HG03060 (cell line): ENCODE data around the gene XXYLT1.
"Not testable (repeated sequence)": the region's sequence is repeated elsewhere in the genome, so short reads cannot be mapped to it uniquely, and the experiment has no call there.

Experiments
- ATAC-seq: cut with Tn5 transposase; IDR thresholded peaks from one replicate; pipeline ENCODE4 v1.9.1; 2021; ENCODE audit warnings: low read depth, moderate number of reproducible peaks; ENCODE audit not compliant: unreplicated experiment

XXYLT1 gene

GRCh38 chr3:195038161-195038560 is 232.8 kb downstream of the XXYLT1 start:
- ATAC-seq = no peak

DNA sequence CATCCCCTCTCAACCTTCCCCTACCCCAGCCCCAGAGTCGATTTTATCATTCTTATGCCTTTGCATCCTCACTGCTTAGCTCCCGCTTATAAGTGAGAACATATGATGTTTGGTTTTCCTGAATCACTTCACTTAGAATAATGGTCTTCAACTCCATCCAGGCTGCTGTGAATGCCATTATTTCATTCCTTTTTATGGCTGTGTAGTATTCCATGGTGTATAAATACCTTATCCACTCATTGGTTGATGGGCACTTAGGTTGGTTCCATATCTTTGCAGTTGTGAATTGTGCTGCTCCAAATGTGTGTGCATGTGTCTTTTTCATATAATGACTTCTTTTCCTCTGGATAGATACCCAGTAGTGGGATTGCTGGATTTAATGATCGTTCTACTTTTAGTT is 233.4 kb downstream of the XXYLT1 start:
- not testable (repeated sequence) for ATAC-seq

- ATAC-seq = no peak
Measured at GRCh38 chr3:195036974-195037373, 234.0 kb downstream of the XXYLT1 start.

GRCh38 chr3:195036574-195036973 is 234.4 kb downstream of the XXYLT1 start:
- no peak for ATAC-seq

DNA sequence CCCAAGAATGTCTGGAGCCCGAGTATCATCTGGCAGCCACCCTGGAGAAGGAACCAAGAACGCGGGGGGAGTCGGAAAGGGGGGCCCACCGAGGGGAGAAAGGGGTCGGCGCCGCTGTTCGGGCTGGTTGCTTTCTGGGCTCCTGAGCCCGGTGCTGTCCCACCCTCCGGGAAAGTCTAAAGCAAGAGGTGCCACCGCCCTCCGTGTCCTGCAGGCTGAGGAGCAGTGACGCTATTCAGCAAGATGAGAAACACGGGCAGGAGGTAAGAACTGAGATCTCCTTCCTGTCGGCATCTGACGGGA is 234.8 kb downstream of the XXYLT1 start:
- no peak for ATAC-seq

DNA sequence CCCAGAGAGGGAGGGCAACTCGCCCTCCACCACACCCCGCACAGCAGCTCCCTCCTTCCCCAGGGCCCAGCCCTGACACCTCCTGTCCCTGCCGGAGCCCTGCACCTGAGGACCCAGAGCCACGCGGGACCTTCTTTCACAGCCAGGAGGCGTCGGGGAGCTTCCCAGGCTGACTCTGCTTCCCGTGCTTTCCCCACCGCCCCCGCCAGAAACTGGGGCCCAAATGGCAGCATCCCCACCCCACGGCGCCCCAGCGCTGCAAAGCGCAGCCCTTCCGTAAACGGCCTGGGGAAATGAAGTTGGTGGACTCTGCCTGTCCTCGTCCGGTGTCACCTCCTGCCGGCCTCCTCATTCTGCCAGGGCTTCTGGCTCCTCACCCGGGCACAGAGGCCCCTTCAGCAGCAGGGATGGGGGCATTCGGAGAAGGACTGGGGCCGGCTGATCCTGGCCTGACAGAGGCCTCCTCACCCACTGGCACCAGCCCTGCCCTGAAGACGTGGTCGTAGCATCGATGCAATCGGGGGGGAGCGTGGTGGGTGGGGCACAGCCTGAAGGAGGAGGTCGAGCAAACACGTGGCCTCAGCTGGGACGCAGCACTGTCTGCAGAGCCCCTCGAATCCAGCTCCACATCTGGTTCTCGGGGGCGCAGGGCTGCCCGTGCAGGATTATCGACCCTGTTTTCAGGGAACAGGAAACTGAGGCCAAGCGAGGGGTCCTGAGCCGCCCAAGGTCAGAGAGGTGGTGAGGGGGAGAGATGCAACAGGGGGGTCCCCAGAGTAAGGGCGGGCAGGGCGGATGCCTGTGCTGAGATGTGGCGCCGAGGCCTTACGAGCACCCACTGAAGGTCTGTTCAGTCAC is 235.4 kb downstream of the XXYLT1 start:
- no peak for ATAC-seq

GRCh38 chr3:195034541-195034940 is 236.4 kb downstream of the XXYLT1 start:
- ATAC-seq = no peak

GRCh38 chr3:195034101-195034500 is 236.9 kb downstream of the XXYLT1 start:
- ATAC-seq = no peak

DNA sequence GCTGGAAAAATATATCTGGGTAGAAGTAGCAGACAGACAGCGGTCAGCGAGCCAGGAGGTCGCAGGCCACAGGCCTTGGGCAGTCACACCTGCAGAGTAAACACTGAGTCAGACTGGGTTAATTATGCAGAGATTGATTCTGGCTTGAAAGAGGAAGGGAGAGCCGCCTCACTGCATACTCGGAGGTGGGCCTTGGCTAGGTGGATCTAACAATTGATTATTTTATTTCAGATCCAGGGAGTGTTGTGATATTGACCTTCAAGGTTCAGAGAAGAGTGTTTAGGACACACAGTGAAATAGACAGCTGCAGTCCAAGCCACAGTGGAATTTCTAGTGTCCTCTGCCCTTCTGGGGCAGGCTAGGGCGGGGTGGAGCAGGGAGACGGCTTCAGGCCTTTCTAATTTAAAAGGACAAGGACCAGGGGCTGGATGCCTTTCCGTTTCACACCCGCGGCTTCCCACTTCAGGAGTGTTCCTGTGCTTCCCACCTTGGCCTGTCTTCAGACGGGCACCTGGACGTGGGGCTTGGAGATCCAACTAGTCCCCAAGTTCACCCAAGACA is 237.3 kb downstream of the XXYLT1 start:
- no peak for ATAC-seq

DNA sequence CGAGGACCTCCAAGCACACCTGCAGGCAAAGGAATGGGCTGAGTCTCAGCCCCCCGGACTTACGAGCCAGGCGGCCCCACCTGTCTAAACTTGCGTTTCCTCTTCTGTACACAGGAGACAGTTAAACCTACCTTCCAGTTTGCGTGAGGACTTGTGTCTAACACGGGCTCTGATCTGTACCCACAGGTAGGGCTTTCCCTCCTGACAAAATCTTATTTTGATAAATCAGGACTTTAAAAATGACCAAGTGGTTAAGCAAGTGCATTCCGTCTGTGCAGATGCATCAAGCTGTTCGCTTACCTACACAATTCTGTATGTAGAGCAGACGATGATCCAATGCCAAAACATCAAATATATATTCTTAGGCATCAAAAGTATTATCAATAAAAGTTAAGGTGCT is 238.0 kb downstream of the XXYLT1 start:
- ATAC-seq = no peak

GRCh38 chr3:195032106-195032759 is 238.7 kb downstream of the XXYLT1 start:
- ATAC-seq = no peak

GRCh38 chr3:195031574-195032003 is 239.4 kb downstream of the XXYLT1 start:
- ATAC-seq = no peak

DNA sequence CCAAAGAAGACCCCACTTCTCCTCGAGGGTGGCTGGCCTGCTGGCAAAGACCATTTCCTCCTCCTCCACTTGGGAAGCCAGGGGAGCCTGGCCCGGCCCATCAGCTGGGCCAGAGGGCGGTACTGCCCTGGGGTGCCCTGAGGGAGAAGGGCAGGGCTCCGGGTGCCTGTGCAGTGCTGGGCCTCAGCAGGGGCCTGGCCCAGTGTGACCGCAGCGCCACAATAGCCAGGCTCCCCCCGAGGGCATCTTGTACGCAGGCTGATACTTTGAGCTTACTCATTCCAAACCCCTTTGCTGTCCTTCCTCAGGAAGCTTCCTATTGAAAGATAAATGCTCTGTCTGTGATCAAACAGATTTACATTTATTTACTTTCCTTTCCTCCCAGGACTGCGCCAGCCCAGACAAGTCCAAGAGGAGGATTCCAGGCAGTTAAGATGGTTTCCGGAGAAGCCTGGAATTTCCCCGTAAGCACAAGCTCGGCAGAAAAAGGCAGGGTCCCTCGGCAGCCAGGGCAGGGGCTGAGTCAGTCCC is 240.1 kb downstream of the XXYLT1 start:
- no peak for ATAC-seq

GRCh38 chr3:195028877-195029606 is 241.9 kb downstream of the XXYLT1 start:
- ATAC-seq = no peak

DNA sequence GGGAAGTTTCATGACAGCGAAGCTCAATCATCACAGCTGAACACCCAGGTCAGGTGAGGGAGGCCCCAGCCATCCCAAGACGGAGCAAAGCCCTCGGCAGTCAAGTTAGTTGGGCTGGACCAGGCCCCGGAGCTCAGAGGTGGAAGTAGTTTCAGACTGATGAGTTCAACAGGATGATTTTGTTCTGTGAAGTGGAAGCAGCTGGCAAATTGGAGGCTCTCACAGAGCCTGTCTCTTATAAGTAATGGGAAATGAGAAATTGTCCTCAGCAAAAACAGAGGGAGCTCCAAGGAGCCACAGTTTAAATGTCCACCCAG is 245.1 kb downstream of the XXYLT1 start:
- ATAC-seq = no peak

GRCh38 chr3:195025056-195025883 is 245.7 kb downstream of the XXYLT1 start:
- no peak for ATAC-seq

DNA sequence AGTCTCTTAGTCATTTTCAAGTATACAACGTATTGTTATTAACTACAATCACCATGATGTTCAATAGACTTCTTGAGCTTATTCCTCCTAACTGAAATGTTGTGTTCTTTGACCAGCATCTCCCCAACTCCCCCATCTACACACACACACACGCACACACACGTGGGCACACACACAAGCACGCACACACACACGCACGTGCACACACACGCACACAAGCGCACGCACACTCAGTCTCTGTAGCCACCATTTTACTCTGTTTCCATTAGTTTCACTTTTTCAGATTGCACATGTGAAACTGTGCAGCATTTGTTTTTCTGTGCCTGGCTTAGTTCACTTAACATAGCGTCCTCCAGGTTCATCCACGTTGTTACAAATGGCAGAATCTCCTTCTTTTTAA is 247.0 kb downstream of the XXYLT1 start:
- ATAC-seq = no peak

GRCh38 chr3:195023576-195023975 is 247.4 kb downstream of the XXYLT1 start:
- no peak for ATAC-seq

DNA sequence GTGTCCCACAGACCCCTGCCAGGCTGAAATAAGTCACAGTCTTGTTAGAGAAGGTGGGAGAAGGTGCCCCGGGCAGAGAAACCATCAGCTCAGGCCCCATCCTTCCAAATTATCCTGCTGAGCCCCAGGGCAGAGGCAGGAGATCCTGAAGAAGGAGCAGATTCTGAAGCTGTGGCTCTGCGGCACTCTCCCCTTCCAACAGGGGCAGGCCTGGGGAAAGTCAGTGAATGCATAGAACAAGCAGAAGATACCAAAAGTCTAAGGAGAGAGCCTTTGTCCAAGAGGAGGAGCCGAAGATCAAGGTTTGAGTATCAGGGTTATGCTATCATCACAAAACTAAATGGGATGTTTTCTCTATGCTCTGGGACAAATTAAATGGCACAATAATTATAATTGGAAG is 249.3 kb downstream of the XXYLT1 start:
- no peak for ATAC-seq

DNA sequence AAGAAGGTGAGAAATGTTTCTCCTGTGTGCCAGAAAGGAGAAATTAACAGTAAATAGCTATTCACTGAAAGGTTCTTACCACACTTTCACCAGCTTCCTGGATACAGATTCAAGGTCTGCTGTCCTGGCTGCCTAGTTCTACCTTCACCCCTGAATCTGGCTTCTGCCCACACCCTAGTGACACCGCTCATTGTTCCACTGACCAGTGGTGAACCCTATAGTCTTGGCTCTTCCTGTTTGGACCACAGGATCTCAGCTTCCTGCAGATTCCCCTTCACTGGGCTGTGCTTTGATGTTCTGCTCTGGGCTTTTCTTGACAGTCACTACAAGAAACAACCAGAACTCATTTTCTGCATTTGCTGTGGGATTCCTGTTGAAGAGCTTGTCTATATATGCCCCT is 250.0 kb downstream of the XXYLT1 start:
- no peak for ATAC-seq
